Measurements from ENCODE around the gene CDX1.
"Not testable (repeated sequence)": the region's sequence is repeated elsewhere in the genome, so short reads cannot be mapped to it uniquely, and the experiment has no call there.

CDX1 gene

GRCh38 chr5:150210644-150211043, 44.1 kb downstream of the CDX1 start:
- no peak for DNase-seq

- DNase-seq: no peak
These were observed 44.8 kb downstream of the CDX1 start for GRCh38 chr5:150211156-150212030.

GRCh38 chr5:150213530-150213929, 47.0 kb downstream of the CDX1 start:
- DNase-seq: no peak

GRCh38 chr5:150214289-150214688, 47.7 kb downstream of the CDX1 start:
- no peak for DNase-seq

GRCh38 chr5:150215979-150216944, 49.7 kb downstream of the CDX1 start:
- DNase-seq: no peak

- DNase-seq: no peak
These were observed 50.5 kb downstream of the CDX1 start for GRCh38 chr5:150217038-150217437.

GRCh38 chr5:150217873-150218692, 51.5 kb downstream of the CDX1 start:
- peak; percentile 92 for DNase-seq

GRCh38 chr5:150218693-150219035, 52.1 kb downstream of the CDX1 start:
- DNase-seq: no peak

- peak; percentile 12 for DNase-seq
These were observed 52.6 kb downstream of the CDX1 start for GRCh38 chr5:150219142-150219541.

- DNase-seq: no peak
These were observed 53.3 kb downstream of the CDX1 start for GRCh38 chr5:150219861-150220260.

- DNase-seq: no peak
These were observed 54.9 kb downstream of the CDX1 start for GRCh38 chr5:150221471-150221870.

GRCh38 chr5:150222906-150223305, 56.3 kb downstream of the CDX1 start:
- DNase-seq: no peak

- no peak for DNase-seq
These were observed 56.9 kb downstream of the CDX1 start for GRCh38 chr5:150223474-150223873.

- DNase-seq: no peak
These were observed 58.0 kb downstream of the CDX1 start for GRCh38 chr5:150224483-150225027.

- no peak for DNase-seq
These were observed 60.5 kb downstream of the CDX1 start for GRCh38 chr5:150227036-150227435.

GRCh38 chr5:150227606-150228273, 61.2 kb downstream of the CDX1 start:
- DNase-seq: no peak

- no peak for DNase-seq
These were observed 63.0 kb downstream of the CDX1 start for GRCh38 chr5:150229571-150229970.

GRCh38 chr5:150230842-150231241, 64.3 kb downstream of the CDX1 start:
- DNase-seq: no peak

GRCh38 chr5:150233706-150234105, 67.1 kb downstream of the CDX1 start:
- not testable (repeated sequence) for DNase-seq

Measured in hematopoietic multipotent progenitor cell treated with erythropoietin and hydrocortisone succinate and interleukin-3 and kit ligand, for 6 days (in vitro differentiated cells).